PC-9 (cell line): Measurements from ENCODE around the gene RAB9B.

Experiments
- EZH2 ChIP-seq: fragments of 200-600 bp; sonication (generic); IDR thresholded peaks from 2 replicates; pipeline ENCODE4 v1.8.0; 2017; ENCODE audit warnings: antibody characterized with exemption, low read depth
- TF ChIP-seq, protein P1 (sequence below): fragments of 200-600 bp; sonication (generic); conservative IDR thresholded peaks from 2 replicates; pipeline ENCODE4 v1.6.1; 2017; ENCODE audit warnings: mixed run types, antibody characterized with exemption, mild to moderate bottlenecking, moderate library complexity

DNA sequence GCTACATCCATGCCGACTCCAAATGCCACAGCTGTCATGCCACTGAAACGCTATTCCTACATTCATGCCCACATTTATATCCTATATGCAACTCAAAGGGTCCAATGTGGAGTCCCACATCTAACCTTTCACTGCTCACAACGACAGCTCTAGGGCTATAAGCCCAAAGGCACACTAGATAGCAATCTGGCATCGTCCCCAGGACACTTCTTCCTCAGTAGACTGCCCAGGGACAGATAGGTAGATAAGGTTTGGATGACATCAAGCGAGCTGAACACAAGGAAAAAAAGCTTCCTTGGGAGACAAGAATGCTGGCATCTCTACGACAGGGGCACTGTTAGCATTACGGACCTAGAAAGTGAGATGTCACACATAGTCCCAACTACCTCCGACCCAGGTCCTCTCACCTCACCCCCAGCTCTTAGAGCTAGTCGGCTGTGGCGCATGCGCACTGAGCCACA is 685 bp downstream of the RAB9B start:
- TF ChIP-seq, protein P1, sequence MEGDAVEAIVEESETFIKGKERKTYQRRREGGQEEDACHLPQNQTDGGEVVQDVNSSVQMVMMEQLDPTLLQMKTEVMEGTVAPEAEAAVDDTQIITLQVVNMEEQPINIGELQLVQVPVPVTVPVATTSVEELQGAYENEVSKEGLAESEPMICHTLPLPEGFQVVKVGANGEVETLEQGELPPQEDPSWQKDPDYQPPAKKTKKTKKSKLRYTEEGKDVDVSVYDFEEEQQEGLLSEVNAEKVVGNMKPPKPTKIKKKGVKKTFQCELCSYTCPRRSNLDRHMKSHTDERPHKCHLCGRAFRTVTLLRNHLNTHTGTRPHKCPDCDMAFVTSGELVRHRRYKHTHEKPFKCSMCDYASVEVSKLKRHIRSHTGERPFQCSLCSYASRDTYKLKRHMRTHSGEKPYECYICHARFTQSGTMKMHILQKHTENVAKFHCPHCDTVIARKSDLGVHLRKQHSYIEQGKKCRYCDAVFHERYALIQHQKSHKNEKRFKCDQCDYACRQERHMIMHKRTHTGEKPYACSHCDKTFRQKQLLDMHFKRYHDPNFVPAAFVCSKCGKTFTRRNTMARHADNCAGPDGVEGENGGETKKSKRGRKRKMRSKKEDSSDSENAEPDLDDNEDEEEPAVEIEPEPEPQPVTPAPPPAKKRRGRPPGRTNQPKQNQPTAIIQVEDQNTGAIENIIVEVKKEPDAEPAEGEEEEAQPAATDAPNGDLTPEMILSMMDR, result no peak
- no peak for TF ChIP-seq EZH2
